VCaP (cell line): ENCODE measurements around the gene CAPN7.

Experiments used
- H3K27ac ChIP-seq: fragments of 450-650 bp; 2 replicates; pipeline ENCODE4 v1.5.1; 2017
- TF ChIP-seq, protein P1 (sequence below): fragments of 450-650 bp; conservative IDR thresholded peaks from 2 replicates; pipeline ENCODE4 v1.5.1; 2017; ENCODE audit warnings: mild to moderate bottlenecking, moderate library complexity

CAPN7 gene

DNA sequence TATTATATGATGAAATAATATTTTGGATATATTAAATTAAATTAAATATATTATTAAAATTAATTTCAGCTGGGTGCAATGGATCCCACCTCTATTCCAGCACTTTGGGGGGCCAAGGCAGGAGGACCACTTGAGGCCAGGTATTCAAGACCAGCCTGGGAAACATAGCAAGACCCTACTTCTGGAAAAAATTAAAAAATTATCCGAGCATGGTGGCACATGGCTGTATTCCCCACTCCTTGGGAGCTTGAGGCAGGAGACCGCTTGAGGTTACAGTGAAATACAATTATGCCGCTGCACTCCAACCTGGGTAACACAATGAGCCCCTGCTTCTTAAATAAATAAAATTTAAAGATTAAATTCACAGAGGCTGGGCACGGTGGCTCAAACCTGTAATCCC lies 65.0 kb downstream of the CAPN7 start:
- no peak overlapping the region for H3K27ac ChIP-seq

DNA sequence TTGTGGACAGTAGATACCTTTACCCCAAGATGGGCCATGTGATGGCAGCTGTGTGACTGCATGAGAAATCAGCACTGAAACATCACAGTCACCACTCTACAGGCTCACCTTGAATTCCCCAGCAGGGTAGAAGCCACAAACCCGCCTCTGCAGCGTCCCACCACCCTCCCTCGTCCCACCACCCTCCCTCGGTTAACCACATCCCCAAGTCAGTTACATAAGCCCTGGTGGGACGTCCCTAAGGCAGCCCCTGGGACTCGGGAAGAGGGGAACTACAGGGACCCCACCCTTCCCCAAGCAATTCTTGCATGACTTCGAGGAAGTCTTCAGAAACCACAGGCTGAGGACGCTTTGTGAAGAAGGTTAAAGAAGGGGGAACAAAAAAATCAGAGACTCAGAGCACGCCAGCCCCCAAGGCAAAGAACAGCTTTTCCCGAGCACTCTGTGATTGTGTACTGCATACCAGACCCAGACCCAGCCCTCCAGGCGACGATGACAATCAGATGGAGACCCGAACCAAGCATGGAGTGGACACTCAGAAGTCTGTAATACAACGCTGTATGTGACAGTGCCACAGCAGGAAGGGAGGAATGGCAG lies 65.8 kb downstream of the CAPN7 start:
- no peak overlapping the region for H3K27ac ChIP-seq
- TF ChIP-seq, protein P1, sequence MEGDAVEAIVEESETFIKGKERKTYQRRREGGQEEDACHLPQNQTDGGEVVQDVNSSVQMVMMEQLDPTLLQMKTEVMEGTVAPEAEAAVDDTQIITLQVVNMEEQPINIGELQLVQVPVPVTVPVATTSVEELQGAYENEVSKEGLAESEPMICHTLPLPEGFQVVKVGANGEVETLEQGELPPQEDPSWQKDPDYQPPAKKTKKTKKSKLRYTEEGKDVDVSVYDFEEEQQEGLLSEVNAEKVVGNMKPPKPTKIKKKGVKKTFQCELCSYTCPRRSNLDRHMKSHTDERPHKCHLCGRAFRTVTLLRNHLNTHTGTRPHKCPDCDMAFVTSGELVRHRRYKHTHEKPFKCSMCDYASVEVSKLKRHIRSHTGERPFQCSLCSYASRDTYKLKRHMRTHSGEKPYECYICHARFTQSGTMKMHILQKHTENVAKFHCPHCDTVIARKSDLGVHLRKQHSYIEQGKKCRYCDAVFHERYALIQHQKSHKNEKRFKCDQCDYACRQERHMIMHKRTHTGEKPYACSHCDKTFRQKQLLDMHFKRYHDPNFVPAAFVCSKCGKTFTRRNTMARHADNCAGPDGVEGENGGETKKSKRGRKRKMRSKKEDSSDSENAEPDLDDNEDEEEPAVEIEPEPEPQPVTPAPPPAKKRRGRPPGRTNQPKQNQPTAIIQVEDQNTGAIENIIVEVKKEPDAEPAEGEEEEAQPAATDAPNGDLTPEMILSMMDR = no peak

More for the DNA sequence above, 65.0 kb downstream of the CAPN7 start:
- TF ChIP-seq, protein P1 = no peak

DNA sequence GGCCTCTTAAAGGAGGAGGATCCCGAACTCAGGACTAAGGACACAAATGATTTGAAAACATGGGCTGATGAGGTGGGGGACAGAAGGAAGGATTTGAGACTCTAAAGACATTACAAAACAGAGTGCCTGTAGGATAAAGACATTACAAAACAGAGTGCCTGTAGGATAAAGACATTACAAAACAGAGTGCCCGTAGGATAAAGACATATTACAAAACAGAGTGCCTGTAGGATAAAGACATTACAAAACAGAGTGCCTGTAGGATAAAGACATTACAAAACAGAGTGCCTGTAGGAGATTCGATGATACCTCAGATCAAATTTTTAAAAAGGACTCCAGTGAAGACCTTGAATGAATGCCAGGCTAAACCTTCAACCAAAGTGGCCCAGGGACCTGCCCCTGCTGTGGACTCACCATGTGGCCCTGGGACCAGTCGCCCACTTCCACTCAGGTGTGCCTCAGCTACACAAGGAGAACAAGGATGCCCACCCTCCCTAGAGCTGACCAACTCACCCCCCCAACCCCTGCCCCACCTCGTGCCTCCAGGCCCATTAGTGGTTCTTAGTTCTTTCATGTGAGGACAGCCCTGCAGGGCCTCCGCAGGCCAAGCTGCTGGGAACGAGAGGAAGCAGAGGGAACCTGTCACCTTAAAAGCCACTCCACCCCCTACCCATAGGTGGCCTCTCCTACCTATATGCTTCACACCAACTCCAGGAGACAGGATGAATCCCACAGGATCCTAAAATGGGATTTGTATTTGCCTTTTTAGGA lies 66.6 kb downstream of the CAPN7 start:
- TF ChIP-seq, protein P1 = no peak; the same call in 1 of the 2 replicates
- no peak overlapping the region for H3K27ac ChIP-seq

DNA sequence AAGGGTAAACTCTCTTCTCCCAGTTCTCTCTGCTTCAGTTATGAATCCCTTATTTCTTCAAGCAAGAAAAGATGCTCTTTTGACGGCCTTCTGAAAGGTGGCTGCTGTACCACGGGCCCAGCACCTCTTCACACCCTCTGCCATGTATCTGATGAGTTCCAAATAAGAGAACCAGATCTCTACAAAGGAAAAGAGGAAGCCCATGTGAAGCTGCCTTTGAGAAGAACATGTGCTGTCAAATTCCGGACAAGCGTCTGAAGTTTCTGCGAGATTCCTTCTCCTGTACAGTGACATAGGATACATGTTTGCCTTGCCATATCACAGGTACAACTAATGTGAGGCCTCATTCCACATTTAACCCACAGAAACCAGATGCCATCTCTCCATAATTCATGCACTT lies 67.2 kb downstream of the CAPN7 start:
- TF ChIP-seq, protein P1 = no peak
- H3K27ac ChIP-seq = no peak overlapping the region

DNA sequence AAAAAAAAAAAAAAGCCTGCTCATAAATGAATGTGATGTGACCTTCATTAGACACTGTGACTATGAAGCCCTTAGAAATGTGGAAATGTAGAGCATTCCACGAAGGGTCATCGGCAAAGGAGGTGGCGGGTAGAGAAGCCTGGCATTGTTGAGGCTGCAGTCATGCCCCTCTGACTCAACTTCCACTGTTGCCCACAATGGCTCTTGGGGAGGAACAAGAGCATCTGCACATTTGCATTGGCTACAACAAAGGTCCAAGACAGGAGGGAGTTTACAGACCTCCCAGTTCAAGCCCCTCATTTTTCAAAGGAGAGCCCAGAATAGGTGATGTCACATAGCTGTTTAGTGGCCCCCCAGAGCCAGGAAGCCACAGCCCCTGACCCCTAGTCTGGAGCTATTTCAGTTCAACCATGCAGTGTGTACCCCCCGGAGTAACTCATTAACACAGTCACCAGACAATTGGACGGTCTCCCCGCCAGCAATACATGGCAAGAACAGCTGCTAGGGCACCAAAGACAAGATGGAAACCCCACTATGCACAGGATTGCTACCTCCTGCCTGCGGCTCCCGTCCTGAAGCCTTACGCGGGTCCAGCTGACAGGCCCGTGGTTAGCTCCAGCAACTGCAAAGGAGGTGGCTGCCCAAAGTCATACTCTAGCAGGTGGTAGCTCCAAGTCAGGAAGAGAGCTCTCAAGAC lies 70.1 kb downstream of the CAPN7 start:
- no peak overlapping the region for H3K27ac ChIP-seq
- TF ChIP-seq, protein P1 = no peak

DNA sequence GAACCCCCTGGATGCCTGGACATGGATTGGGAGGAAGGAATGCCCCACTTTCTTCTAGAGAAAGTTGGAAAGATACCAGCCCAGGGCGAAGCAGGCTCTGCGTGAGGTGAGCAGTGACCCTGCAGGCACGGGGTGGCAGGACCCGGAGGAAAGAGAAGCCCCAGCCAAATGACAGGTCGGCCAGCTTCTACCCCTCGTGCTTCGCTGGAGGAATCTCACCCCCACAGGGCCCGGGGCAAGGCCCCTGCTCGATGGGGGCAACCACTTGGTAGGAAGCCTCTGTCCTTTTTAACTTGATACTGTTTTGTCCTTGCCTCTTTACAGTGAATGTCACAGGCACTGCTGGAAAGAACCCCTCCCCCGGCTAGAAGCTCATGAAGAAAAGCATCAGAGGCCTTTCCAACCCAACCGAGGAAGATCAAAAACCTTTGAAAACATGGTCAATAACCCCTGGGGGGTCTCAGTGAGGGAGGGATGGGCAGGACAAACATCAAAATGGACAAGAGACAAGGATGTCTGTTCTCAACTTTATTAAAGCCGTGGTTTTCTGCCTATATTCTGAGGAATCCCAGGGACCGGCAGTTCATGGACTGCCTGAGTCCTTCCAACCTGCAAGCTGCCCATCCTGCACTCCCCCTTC lies 71.9 kb downstream of the CAPN7 start:
- no peak overlapping the region for H3K27ac ChIP-seq
- TF ChIP-seq, protein P1 = no peak

DNA sequence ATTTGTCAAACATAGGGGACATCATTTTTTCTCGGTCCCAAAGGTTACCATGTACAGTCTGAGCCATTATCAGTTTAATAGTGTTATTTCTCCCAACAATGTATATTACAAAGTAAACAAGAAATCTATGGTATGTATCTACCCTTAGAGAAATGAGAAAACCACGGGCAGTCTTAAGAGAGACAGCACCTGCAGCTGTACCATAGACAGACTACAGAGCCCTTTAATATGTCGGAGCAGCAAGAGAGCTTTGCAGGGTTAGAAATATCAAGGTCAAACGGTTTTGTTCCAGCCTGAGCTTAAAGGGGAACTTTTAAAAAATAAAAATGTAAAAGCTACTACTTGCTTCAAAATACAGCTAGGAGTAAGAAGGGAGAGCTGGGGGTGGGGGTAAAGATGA lies 73.2 kb downstream of the CAPN7 start:
- TF ChIP-seq, protein P1 = no peak
- H3K27ac ChIP-seq = no peak overlapping the region
